Ovary (tissue), 9 donors: Measurements from ENCODE around the gene FANCC. TPM values are rescaled to one million over a fixed set of nuclear protein-coding genes. Genes with fewer than 3 reads are reported as not detected.

ENCODE experiments used
- DNase-seq, 5 donors: peaks; one replicate each; pipeline ENCODE4 v3.0.0-alpha.2; 2019 to 2020
- H3K27ac ChIP-seq, 2 donors: fragments of 200-600 bp; one replicate each; pipeline versions ENCODE4 v1.5.1 to v1.8.0; 2019 to 2022
- H3K27me3 ChIP-seq: fragments of 200-600 bp; one replicate; pipeline ENCODE4 v1.8.0; 2022
- H3K36me3 ChIP-seq: fragments of 200-600 bp; sonication (generic); one replicate; pipeline ENCODE4 v1.5.1; 2019
- H3K4me1 ChIP-seq: one replicate; pipeline ENCODE4 v1.8.1; 2013; ENCODE audit warnings: mild to moderate bottlenecking, moderate library complexity; ENCODE audit not compliant: insufficient read depth
- H3K4me3 ChIP-seq: fragments of 200-600 bp; sonication (generic); one replicate; pipeline ENCODE4 v1.5.1; 2017
- H3K9me3 ChIP-seq, 2 donors: fragments of 200-600 bp in 1 of 2; sonication (generic) in 1 of 2; one replicate each; pipeline versions ENCODE4 v1.5.1 to v1.8.1; 2013 to 2019; ENCODE audit warnings: mild to moderate bottlenecking in 1 of 2, moderate library complexity in 1 of 2
- EP300 ChIP-seq: sonication (generic); formaldehyde crosslinking; IDR thresholded peaks from one replicate; pipeline ENCODE4 v1.6.1; 2017; ENCODE audit warnings: antibody characterized with exemption
- POLR2A ChIP-seq: fragments of 450-650 bp; IDR thresholded peaks from one replicate; pipeline ENCODE4 v1.6.1; 2017; ENCODE audit warnings: antibody characterized with exemption, mild to moderate bottlenecking, moderate library complexity
- WGBS, 3 donors: extraction: QIAGEN DNeasy Blood & Tissue Kit in 1 of 3; methylation state at CpG; one replicate each; pipeline versions ENCODE4 v1.1.5 to v1.1.7; 2013 to 2017; 5-methylcytosine and 5-hydroxymethylcytosine counted together
- intact Hi-C, 4 donors: fragments of 100-400 bp; cut with DNase I; formaldehyde crosslinking; loops; one replicate each; pipeline versions ENCODE4 v1.11.0 to v1.15.1; 2022 to 2023
- polyA plus RNA-seq, 2 donors: library from polyadenylated mRNA; stranded (reverse); fragments of 200-250 nt in 1 of 2; fragments of 350-450 nt in 1 of 2; fragmentation: Illumina TruSeq in 1 of 2; extraction: RNeasy Lipid Tissue Mini Kit (QIAGEN cat#74804) in 1 of 2; gene quantifications; one replicate each; pipeline ENCODE4 v1.2.3, GENCODE V29; 2013 to 2014
- total RNA-seq, 7 donors: library from RNA; depleted of rRNA in 2 of 7; stranded (reverse); fragments of >200 nt in 2 of 7; fragmentation: NEBNext Ultra II Directional in 3 of 7; extraction: Animal tissue kit (Norgen Biotek cat#: 25700) in 3 of 7; gene quantifications; one replicate each; pipeline versions ENCODE4 v1.1.0 to v1.2.4, GENCODE V29; 2016 to 2023
- TF ChIP-seq, protein P1 (sequence below), 3 donors: fragments of 450-650 bp in 2 of 3; fragments of 200-600 bp in 1 of 3; IDR thresholded peaks; one replicate each; pipeline versions ENCODE4 v1.5.1 to v1.8.0; 2016 to 2022; ENCODE audit warnings: antibody characterized with exemption in 3 of 3, mild to moderate bottlenecking in 1 of 3
- donor health status: DM: no; HTN: no; CAD: no; lungs with moderate emphysema.
- donor health status: DM: no; HTN: no; CAD: no.
- donor health status: Bipolar disorder and iron deficiency.
- donor health status: DM: yes; HTN: yes; CAD: no.
- donor health status: DM: no; HTN: no; CAD: no.
- donor health status: DM: yes; HTN: yes; CAD: no.

FANCC gene
- total and polyA plus RNA-seq, 9 donors, result 2.9 to 7.5 (median 4.9) TPM

DNA sequence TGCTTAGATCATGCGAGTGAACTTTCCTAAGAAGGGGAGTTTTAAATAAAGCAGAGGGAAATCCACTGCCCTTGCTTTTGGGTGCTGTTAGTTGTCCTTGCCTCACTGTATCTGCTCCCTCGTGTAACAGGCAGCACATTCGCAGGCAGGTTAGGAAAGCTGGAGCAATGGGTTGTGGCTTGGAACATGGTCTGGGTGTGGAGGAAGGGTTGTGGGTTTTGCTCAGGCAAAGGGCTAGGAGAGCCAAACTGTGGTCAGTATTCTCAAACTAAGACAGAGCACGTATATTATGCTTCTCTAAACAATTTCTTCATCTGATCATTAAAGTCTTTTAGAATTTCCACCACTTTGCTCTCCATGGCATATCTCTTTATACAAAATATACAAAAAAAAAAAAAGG, 135.7 kb downstream of the FANCC start:
- intact Hi-C loops, result no loop called here
- 87 to 92% (median 88%) methylated on average over 4 of the region's 4 CpGs for WGBS, 3 donors
- DNase-seq, result no peak
- no peaks in the 10 kb centered on the region for H3K9me3 ChIP-seq
- no peak overlapping the region for H3K27ac ChIP-seq
- H3K4me1 ChIP-seq, result no peaks in the 10 kb centered on the region
- H3K27me3 ChIP-seq, result no peaks in the 10 kb centered on the region
- no peaks in the 10 kb centered on the region for H3K36me3 ChIP-seq
- TF ChIP-seq POLR2A (no peak), EP300 (no peak)
- TF ChIP-seq, protein P1, sequence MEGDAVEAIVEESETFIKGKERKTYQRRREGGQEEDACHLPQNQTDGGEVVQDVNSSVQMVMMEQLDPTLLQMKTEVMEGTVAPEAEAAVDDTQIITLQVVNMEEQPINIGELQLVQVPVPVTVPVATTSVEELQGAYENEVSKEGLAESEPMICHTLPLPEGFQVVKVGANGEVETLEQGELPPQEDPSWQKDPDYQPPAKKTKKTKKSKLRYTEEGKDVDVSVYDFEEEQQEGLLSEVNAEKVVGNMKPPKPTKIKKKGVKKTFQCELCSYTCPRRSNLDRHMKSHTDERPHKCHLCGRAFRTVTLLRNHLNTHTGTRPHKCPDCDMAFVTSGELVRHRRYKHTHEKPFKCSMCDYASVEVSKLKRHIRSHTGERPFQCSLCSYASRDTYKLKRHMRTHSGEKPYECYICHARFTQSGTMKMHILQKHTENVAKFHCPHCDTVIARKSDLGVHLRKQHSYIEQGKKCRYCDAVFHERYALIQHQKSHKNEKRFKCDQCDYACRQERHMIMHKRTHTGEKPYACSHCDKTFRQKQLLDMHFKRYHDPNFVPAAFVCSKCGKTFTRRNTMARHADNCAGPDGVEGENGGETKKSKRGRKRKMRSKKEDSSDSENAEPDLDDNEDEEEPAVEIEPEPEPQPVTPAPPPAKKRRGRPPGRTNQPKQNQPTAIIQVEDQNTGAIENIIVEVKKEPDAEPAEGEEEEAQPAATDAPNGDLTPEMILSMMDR (IDR thresholded peaks at IDR 0.05), result no peak
- H3K4me3 ChIP-seq, result no peak overlapping the region

DNA sequence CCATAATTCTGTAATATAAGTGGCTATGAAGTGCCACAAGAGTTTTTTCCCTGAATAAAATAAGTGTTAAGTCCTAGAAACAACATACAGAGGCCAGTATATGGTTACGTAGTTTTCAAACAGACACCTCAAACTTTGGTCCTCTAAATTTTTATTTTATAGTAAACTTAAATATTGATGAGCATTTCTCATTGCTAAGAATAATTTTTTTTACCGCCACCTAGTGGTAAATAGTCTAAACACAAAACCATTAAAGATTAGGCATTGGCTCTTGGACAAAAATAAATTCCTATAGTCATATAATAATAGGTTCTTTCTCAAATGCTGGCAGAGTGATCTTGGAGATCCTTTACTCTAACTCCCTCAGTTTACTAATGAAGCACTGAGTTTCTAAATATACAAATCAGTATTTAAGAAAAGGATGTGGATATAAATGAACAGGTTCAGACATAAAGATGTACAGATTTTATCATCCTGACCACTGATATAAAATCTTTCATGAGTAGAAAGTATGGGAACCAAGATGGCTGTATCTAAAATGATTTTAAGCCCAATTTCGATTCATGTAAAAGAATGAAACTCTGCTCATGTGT, 136.2 kb downstream of the FANCC start:
- no peak overlapping the region for H3K4me3 ChIP-seq
- DNase-seq, result no peak
- TF ChIP-seq POLR2A, result no peak
- TF ChIP-seq, protein P1 (IDR thresholded peaks at IDR 0.05), result peak in 1 of 3 donors; percentile 12
- TF ChIP-seq EP300, result no peak

DNA sequence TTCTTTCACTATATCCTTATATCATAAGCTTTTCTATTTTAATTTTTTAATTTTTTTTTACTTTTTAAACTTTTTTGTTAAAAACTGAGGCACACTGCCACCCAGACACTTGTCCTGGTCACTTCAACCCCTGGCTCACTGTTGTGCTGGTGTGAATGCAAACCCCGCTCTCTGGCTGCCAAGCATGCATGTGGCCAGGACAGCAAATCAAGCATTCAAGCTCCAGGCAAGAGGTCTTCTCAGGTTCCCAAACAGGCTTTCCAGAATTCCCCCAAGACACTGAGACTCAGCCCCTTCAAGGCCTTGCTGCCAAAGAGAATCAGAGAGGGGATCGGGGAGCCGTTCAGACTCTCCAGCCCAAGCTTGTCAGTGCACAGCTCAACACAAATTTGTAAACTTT, 139.9 kb downstream of the FANCC start:
- Histone ChIP-seq H3K36me3 (no peaks in the 10 kb centered on the region), H3K4me1 (peaks cover 3% of the 10 kb centered on the region), H3K9me3 (no peaks in the 10 kb centered on the region), H3K27ac (no peak overlapping the region), H3K4me3 (no peak overlapping the region), H3K27me3 (no peaks in the 10 kb centered on the region)
- intact Hi-C loops, result no loop called here
- no peak for TF ChIP-seq EP300
- no peak for TF ChIP-seq POLR2A
- TF ChIP-seq, protein P1 (IDR thresholded peaks at IDR 0.05), result no peak
- DNase-seq, result no peak
- 75 to 85% (median 76%) methylated on average over 3 of the region's 3 CpGs for WGBS, 3 donors

More for the DNA sequence above, 136.2 kb downstream of the FANCC start:
- no peaks in the 10 kb centered on the region for H3K4me1 ChIP-seq
- no peak overlapping the region for H3K27ac ChIP-seq
- H3K36me3 ChIP-seq, result no peaks in the 10 kb centered on the region
- WGBS, 3 donors, result 78 to 80% (median 78%) methylated on average over 3 of the region's 3 CpGs
- no peaks in the 10 kb centered on the region for H3K9me3 ChIP-seq
- H3K27me3 ChIP-seq, result no peaks in the 10 kb centered on the region
- intact Hi-C loops, result no loop called here

DNA sequence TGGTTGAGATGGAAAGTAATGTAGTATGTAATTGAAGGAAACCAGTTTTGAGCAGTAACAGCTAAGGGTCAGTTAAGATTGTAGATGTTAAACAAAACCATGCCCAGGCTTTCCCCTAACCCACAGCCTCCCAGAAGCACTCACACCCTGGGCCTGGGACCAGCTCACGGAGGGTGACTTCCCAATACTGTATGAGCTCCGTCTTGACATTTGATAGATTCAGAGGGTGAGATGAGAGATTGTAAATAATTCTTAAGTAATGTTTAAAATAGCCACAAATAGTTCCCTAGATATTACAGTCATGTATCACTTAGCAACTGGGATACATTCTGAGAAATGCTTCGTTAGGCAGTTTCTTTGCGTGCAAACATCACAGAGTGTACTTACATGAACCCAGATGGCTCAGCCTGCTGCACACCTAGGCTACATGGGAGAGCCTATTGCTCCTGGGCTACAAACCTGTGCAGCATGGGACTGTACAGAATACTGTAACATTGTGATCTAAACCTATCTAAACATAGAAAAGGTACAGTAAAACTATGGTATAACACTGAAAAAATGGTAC, 140.7 kb downstream of the FANCC start:
- no peak overlapping the region for H3K27ac ChIP-seq
- H3K9me3 ChIP-seq, result no peaks in the 10 kb centered on the region
- intact Hi-C loops, result no loop called here
- no peak overlapping the region for H3K4me3 ChIP-seq
- 95 to 96% (median 96%) methylated on average over 4 of the region's 4 CpGs for WGBS, 3 donors
- TF ChIP-seq, protein P1 (IDR thresholded peaks at IDR 0.05), result no peak
- TF ChIP-seq EP300, result no peak
- TF ChIP-seq POLR2A, result no peak
- DNase-seq, result no peak
- H3K4me1 ChIP-seq, result peaks cover 3% of the 10 kb centered on the region
- H3K36me3 ChIP-seq, result no peaks in the 10 kb centered on the region
- H3K27me3 ChIP-seq, result no peaks in the 10 kb centered on the region
